HG03159 (cell line): Measurements from ENCODE around the gene SEC22C.

Experiments used
- ATAC-seq: cut with Tn5 transposase; IDR thresholded peaks from one replicate; pipeline ENCODE4 v1.9.1; 2021; ENCODE audit warnings: mild to moderate bottlenecking, moderate library complexity; ENCODE audit not compliant: unreplicated experiment

The SEC22C gene

GRCh38 chr3:42501321-42501680, 80.5 kb downstream of the SEC22C start:
- no peak for ATAC-seq

- ATAC-seq: no peak
These were observed 80.9 kb downstream of the SEC22C start for GRCh38 chr3:42500909-42501308.

- no peak for ATAC-seq
These were observed 81.7 kb downstream of the SEC22C start for GRCh38 chr3:42500091-42500490.

- no peak for ATAC-seq
These were observed 82.3 kb downstream of the SEC22C start for GRCh38 chr3:42499478-42499871.

GRCh38 chr3:42498791-42499477, 82.8 kb downstream of the SEC22C start:
- ATAC-seq: no peak

GRCh38 chr3:42498034-42498433, 83.7 kb downstream of the SEC22C start:
- ATAC-seq: no peak
